VCaP (cell line): ENCODE measurements around the gene VSIG4.

Source experiments
- H3K27ac ChIP-seq: fragments of 450-650 bp; 2 replicates; pipeline ENCODE4 v1.5.1; 2017
- CTCF ChIP-seq: fragments of 450-650 bp; conservative IDR thresholded peaks from 2 replicates; pipeline ENCODE4 v1.5.1; 2017; ENCODE audit warnings: mild to moderate bottlenecking, moderate library complexity

The VSIG4 gene

GRCh38 chrX:66038115-66038514 lies 1.8 kb downstream of the VSIG4 start:
- H3K27ac ChIP-seq, result no peak overlapping the region
- TF ChIP-seq CTCF, result no peak

- TF ChIP-seq CTCF, result no peak
- no peak overlapping the region for H3K27ac ChIP-seq
Measured at GRCh38 chrX:66036231-66036630, 3.6 kb downstream of the VSIG4 start.

- no peak for TF ChIP-seq CTCF
- no peak overlapping the region for H3K27ac ChIP-seq
Measured at GRCh38 chrX:66035667-66036066, 4.2 kb downstream of the VSIG4 start.

GRCh38 chrX:66030505-66031317 lies 9.2 kb downstream of the VSIG4 start:
- no peak for TF ChIP-seq CTCF

GRCh38 chrX:66028936-66029335 lies 10.9 kb downstream of the VSIG4 start:
- H3K27ac ChIP-seq, result no peak overlapping the region
- TF ChIP-seq CTCF, result no peak

More at GRCh38 chrX:66030505-66031317, 9.2 kb downstream of the VSIG4 start:
- H3K27ac ChIP-seq, result no peak overlapping the region

- H3K27ac ChIP-seq, result no peak overlapping the region
- TF ChIP-seq CTCF, result no peak
Measured at GRCh38 chrX:66024570-66024969, 15.3 kb downstream of the VSIG4 start.

GRCh38 chrX:66024092-66024467 lies 15.8 kb downstream of the VSIG4 start:
- no peak overlapping the region for H3K27ac ChIP-seq
- TF ChIP-seq CTCF, result no peak
